Measurements from ENCODE around the gene TTLL10.

Gene TTLL10

GRCh38 chr1:1182491-1183220 lies 9.0 kb downstream of the TTLL10 start:
- TF ChIP-seq FOXK2 (IDR thresholded peaks at IDR 0.05) (no peak), ELF4 (IDR thresholded peaks at IDR 0.05) (no peak), L3MBTL2 (conservative IDR thresholded peaks at IDR 0.05) (no peak), ZNF384 (IDR thresholded peaks at IDR 0.05) (no peak), LEF1 (IDR thresholded peaks at IDR 0.05; ENCODE audit: borderline replicate concordance) (no peak), FOXM1 (IDR thresholded peaks at IDR 0.05; ENCODE audit: borderline replicate concordance) (no peak), BHLHE40 (IDR thresholded peaks at IDR 0.05; ENCODE audit: borderline replicate concordance) (no peak), CTBP1 (IDR thresholded peaks at IDR 0.05; ENCODE audit: borderline replicate concordance) (no peak), SUZ12 (IDR thresholded peaks at IDR 0.05) (no peak), HDGF (IDR thresholded peaks at IDR 0.05; ENCODE audit: borderline replicate concordance) (no peak), PKNOX1 (IDR thresholded peaks at IDR 0.05) (no peak), ARNT (IDR thresholded peaks at IDR 0.05) (no peak), SP1 (IDR thresholded peaks at IDR 0.05) (no peak), FOXA1 (IDR thresholded peaks at IDR 0.05) (no peak), NFRKB (IDR thresholded peaks at IDR 0.05) (no peak), TARDBP (IDR thresholded peaks at IDR 0.05) (no peak)
- CTCF ChIA-PET, result no interaction called here
- DNase-seq (ENCODE audit: extremely low spot score), result no peak
- POLR2A ChIA-PET, result no interaction called here

- DNase-seq (ENCODE audit: extremely low spot score), result no peak
- POLR2A ChIA-PET, result no interaction called here
- TF ChIP-seq ZNF384 (IDR thresholded peaks at IDR 0.05) (no peak), SP1 (IDR thresholded peaks at IDR 0.05) (no peak), FOXK2 (IDR thresholded peaks at IDR 0.05) (no peak), HDGF (IDR thresholded peaks at IDR 0.05; ENCODE audit: borderline replicate concordance) (no peak)
- CTCF ChIA-PET, result no interaction called here
These were observed 9.6 kb downstream of the TTLL10 start for GRCh38 chr1:1183221-1183747.

GRCh38 chr1:1183833-1184775 lies 10.4 kb downstream of the TTLL10 start:
- CTCF ChIA-PET, result no interaction called here

GRCh38 chr1:1185101-1185765 lies 11.6 kb downstream of the TTLL10 start:
- TF ChIP-seq ZNF384 (IDR thresholded peaks at IDR 0.05), result no peak
- no peak for TF ChIP-seq LEF1 (IDR thresholded peaks at IDR 0.05; ENCODE audit: borderline replicate concordance)
- no peak for TF ChIP-seq FOXA1 (IDR thresholded peaks at IDR 0.05)
- no peak for TF ChIP-seq FOXM1 (IDR thresholded peaks at IDR 0.05; ENCODE audit: borderline replicate concordance)
- POLR2A ChIA-PET, result no interaction called here
- no peak for DNase-seq (ENCODE audit: extremely low spot score)
- CTCF ChIA-PET, result no interaction called here

More at GRCh38 chr1:1183833-1184775, 10.4 kb downstream of the TTLL10 start:
- no peak for TF ChIP-seq LEF1 (IDR thresholded peaks at IDR 0.05; ENCODE audit: borderline replicate concordance)
- TF ChIP-seq BHLHE40 (IDR thresholded peaks at IDR 0.05; ENCODE audit: borderline replicate concordance), result no peak
- TF ChIP-seq CTBP1 (IDR thresholded peaks at IDR 0.05; ENCODE audit: borderline replicate concordance), result no peak
- TF ChIP-seq FOXA1 (IDR thresholded peaks at IDR 0.05), result no peak
- DNase-seq (ENCODE audit: extremely low spot score), result no peak
- POLR2A ChIA-PET, result no interaction called here

- TF ChIP-seq SUZ12 (IDR thresholded peaks at IDR 0.05), result no peak
- no peak for TF ChIP-seq SP1 (IDR thresholded peaks at IDR 0.05)
- no peak for TF ChIP-seq NFRKB (IDR thresholded peaks at IDR 0.05)
- ChIA-PET POLR2A (no interaction called here), CTCF (interaction anchor here (0.6 kb wide), 1 partner anchor 129 kb away, joined by 4 read pairs; no protein-coding TSS in a partner anchor)
- no peak for DNase-seq (ENCODE audit: extremely low spot score)
These were observed 14.3 kb downstream of the TTLL10 start for GRCh38 chr1:1187938-1188337.

- POLR2A ChIA-PET, result no interaction called here
- TF ChIP-seq BHLHE40 (IDR thresholded peaks at IDR 0.05; ENCODE audit: borderline replicate concordance), result no peak
- no peak for TF ChIP-seq ZNF384 (IDR thresholded peaks at IDR 0.05)
- TF ChIP-seq NFRKB (IDR thresholded peaks at IDR 0.05), result no peak
- TF ChIP-seq FOXA1 (IDR thresholded peaks at IDR 0.05), result no peak
- TF ChIP-seq LEF1 (IDR thresholded peaks at IDR 0.05; ENCODE audit: borderline replicate concordance), result no peak
- no peak for TF ChIP-seq L3MBTL2 (conservative IDR thresholded peaks at IDR 0.05)
- no peak for TF ChIP-seq CTBP1 (IDR thresholded peaks at IDR 0.05; ENCODE audit: borderline replicate concordance)
- TF ChIP-seq FOXM1 (IDR thresholded peaks at IDR 0.05; ENCODE audit: borderline replicate concordance), result no peak
- TF ChIP-seq SP1 (IDR thresholded peaks at IDR 0.05), result no peak
- TF ChIP-seq HDGF (IDR thresholded peaks at IDR 0.05; ENCODE audit: borderline replicate concordance), result no peak
- TF ChIP-seq TARDBP (IDR thresholded peaks at IDR 0.05), result no peak
- no peak for TF ChIP-seq SUZ12 (IDR thresholded peaks at IDR 0.05)
- no peak for TF ChIP-seq ELF4 (IDR thresholded peaks at IDR 0.05)
- no peak for TF ChIP-seq FOXK2 (IDR thresholded peaks at IDR 0.05)
- TF ChIP-seq ARNT (IDR thresholded peaks at IDR 0.05), result no peak
- TF ChIP-seq PKNOX1 (IDR thresholded peaks at IDR 0.05), result no peak
- CTCF ChIA-PET, result no interaction called here
- DNase-seq (ENCODE audit: extremely low spot score), result no peak
These were observed 15.4 kb downstream of the TTLL10 start for GRCh38 chr1:1189111-1189510.

All from HEK293T (cell line).